K562 (cell line): ENCODE data around the gene EYA3. TPM values are rescaled to one million over a fixed set of nuclear protein-coding genes. Genes with fewer than 3 reads are reported as not detected.
A peak's percentile ranks its signal among the peaks of the same experiment; 100 is the strongest.

Experiments
- CBFB ChIP-seq: sonication (generic); formaldehyde crosslinking; IDR thresholded peaks from 2 replicates; pipeline ENCODE4 v1.4.0; 2020; ENCODE audit warnings: mild to moderate bottlenecking, missing genetic modification reagents
- E2F5 ChIP-seq: sonication (generic); formaldehyde crosslinking; IDR thresholded peaks from 2 replicates; pipeline ENCODE4 v1.8.0; 2022; ENCODE audit warnings: mild to moderate bottlenecking, missing genetic modification reagents
- HNRNPLL ChIP-seq: fragments of 200-400 bp; formaldehyde crosslinking; IDR thresholded peaks from 2 replicates; pipeline ENCODE4 v1.6.1; 2017; ENCODE audit warnings: low read length, low read depth, mild to moderate bottlenecking; ENCODE audit not compliant: poor library complexity, severe bottlenecking
- IRF1 ChIP-seq: sonication (generic); formaldehyde crosslinking; IDR thresholded peaks from 2 replicates; pipeline ENCODE4 v1.8.0; 2022; ENCODE audit warnings: missing genetic modification reagents, mild to moderate bottlenecking, borderline replicate concordance
- NCOA1 ChIP-seq: fragments of 450-650 bp; IDR thresholded peaks from 2 replicates; pipeline ENCODE4 v1.6.1; 2016; ENCODE audit warnings: low read depth
- PHF21A ChIP-seq: fragments of 450-650 bp; IDR thresholded peaks from 2 replicates; pipeline ENCODE4 v1.6.1; 2017; ENCODE audit warnings: low read depth, borderline replicate concordance
- RB1 ChIP-seq: fragments of 450-650 bp; IDR thresholded peaks from 2 replicates; pipeline ENCODE4 v1.6.1; 2017; ENCODE audit warnings: low read depth, mild to moderate bottlenecking
- SNAPC5 ChIP-seq: fragments of 250-450 bp; sonication (Bioruptor Pico); IDR thresholded peaks from 2 replicates; pipeline ENCODE4 v1.8.0; 2021; ENCODE audit warnings: moderate library complexity, mild to moderate bottlenecking, inconsistent platforms
- ZKSCAN1 ChIP-seq: fragments of 150-350 bp; IDR thresholded peaks from 2 replicates; pipeline ENCODE4 v1.6.1; 2016; ENCODE audit warnings: low read depth, low read length
- ZNF146 ChIP-seq: IDR thresholded peaks from one replicate; pipeline ENCODE4 v1.6.1; 2018; ENCODE audit warnings: missing compliant biosample characterization; ENCODE audit not compliant: unreplicated experiment
- ZNF263 ChIP-seq: sonication (generic); formaldehyde crosslinking; IDR thresholded peaks from 2 replicates; pipeline ENCODE4 v1.8.0; 2022; ENCODE audit warnings: mild to moderate bottlenecking, missing genetic modification reagents, borderline replicate concordance
- ZNF395 ChIP-seq: fragments of 200-800 bp; sonication (Bioruptor generic); IDR thresholded peaks from 2 replicates; pipeline ENCODE4 v1.6.1; 2017; ENCODE audit warnings: missing genetic modification characterization, missing compliant biosample characterization
- ZNF398 ChIP-seq: fragments of 250-450 bp; sonication (Bioruptor Pico); IDR thresholded peaks from 2 replicates; pipeline ENCODE4 v1.8.0; 2021; ENCODE audit warnings: moderate library complexity, mild to moderate bottlenecking, inconsistent platforms
- ZNF639 ChIP-seq, 2 experiments: fragments of 200-800 bp in 1 of 2; sonication (Bioruptor generic) in 1 of 2; sonication (generic) in 1 of 2; formaldehyde crosslinking in 1 of 2; IDR thresholded peaks in 1 of 2; conservative IDR thresholded peaks in 1 of 2; 2 replicates each; pipeline versions ENCODE4 v1.5.0 to v1.6.1; 2016 to 2020; ENCODE audit warnings: missing compliant biosample characterization in 1 of 2, missing genetic modification characterization in 1 of 2, missing genetic modification reagents in 1 of 2
- ZNF77 ChIP-seq: fragments of 250-450 bp; sonication (Bioruptor Pico); IDR thresholded peaks from 2 replicates; pipeline ENCODE4 v1.5.0; 2020
- polyA plus RNA-seq, 8 experiments: library from polyadenylated mRNA; depleted of rRNA in 4 of 8; stranded (reverse) in 5 of 8; unstranded in 3 of 8; fragments of >200 nt; fragmentation: Nextera tagmentation in 2 of 8; fragmentation: Illumina TruSeq in 1 of 8; extraction: Ambion mirVana in 2 of 8; extraction: Trizol in 1 of 8; gene quantifications; 2 replicates each; pipeline versions ENCODE4 v1.2.1 to v1.2.3, GENCODE V29; 2011 to 2014; ENCODE audit warnings: inconsistent platforms in 1 of 8, missing spikeins in 1 of 8
- total RNA-seq, 7 experiments: library from RNA; depleted of rRNA in 6 of 7; stranded (reverse); fragments of >200 nt in 6 of 7; fragmentation: Illumina TruSeq in 2 of 7; extraction: Trizol in 2 of 7; gene quantifications; 2 replicates each; pipeline versions ENCODE4 v1.2.1 to v1.2.3, GENCODE V29; 2011 to 2021; ENCODE audit warnings: low replicate concordance in 1 of 7
- TF ChIP-seq, protein P1 (sequence below): fragments of 450-650 bp; IDR thresholded peaks from 2 replicates; pipeline ENCODE4 v1.6.1; 2016; ENCODE audit warnings: antibody characterized with exemption

Gene EYA3
- total and polyA plus RNA-seq, 9 of the 15 experiments (the other 6 are each of a cell fraction or from before 2014, with no cell fraction given) = 21.7 to 64.0 (median 43.6) TPM

DNA sequence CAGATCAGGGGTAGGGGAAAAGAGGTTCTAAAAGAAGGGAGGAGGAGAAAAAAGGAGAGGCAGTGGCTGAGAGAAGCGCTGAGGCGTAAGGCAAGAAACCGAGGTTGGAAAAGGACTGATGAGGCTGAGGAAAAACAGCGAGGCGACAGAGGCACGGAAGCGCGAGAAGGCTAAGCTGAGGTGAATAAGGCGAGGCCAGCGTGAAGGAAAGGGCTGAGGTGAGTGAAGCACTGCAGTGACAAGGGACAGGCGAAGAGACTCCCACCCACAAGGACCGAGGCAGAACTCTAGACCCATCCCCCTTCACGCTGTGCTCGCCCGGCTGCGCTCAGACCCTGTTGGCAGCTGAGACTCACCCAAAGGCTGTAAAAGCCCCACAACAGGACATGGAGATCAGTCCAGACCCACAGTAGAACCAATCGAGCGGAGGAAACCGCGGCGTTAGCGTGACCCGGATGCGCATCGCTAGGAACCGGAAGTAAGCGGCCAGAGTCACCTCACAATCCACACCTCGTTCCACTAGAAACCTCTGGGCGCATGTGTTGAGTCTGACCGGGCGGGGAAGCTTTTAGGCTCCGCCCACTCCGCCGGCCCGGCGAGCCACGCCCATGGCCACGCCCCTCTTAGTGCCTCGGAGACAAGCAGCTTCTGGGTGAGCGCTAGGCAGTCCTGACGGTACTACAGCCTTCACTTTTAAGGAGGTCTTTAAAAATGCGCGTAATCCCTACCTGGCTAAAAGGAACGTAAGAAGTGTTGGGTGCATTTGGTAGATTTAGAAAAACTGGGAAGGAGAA, at the start of gene EYA3 (continued):
- TF ChIP-seq ZNF263 (CRISPR knock-in tag) = no peak
- TF ChIP-seq ZNF639 (CRISPR knock-in tag; conservative IDR thresholded peaks at IDR 0.05 in 1 of 2, IDR thresholded peaks at IDR 0.05 in 1 of 2) = 0 out of 4 replicates have a peak, but pooled peaks of 1 of the 2 experiments have one; percentile 27
- peak; percentile 64 for TF ChIP-seq NCOA1
- no peak for TF ChIP-seq PHF21A
- peak; percentile 90 for TF ChIP-seq CBFB (CRISPR knock-in tag)
- TF ChIP-seq, protein P1, sequence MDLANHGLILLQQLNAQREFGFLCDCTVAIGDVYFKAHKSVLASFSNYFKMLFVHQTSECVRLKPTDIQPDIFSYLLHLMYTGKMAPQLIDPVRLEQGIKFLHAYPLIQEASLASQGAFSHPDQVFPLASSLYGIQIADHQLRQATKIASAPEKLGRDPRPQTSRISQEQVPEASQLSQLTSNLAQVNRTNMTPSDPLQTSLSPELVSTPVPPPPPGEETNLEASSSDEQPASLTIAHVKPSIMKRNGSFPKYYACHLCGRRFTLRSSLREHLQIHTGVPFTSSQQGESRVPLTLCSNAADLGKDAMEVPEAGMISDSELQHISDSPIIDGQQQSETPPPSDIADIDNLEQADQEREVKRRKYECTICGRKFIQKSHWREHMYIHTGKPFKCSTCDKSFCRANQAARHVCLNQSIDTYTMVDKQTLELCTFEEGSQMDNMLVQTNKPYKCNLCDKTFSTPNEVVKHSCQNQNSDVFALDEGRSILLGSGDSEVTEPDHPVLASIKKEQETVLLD = peak; percentile 63; the same call in 1 of the 2 replicates
- no peak for TF ChIP-seq ZNF398
- TF ChIP-seq E2F5 (CRISPR knock-in tag) = 0 out of 2 replicates have a peak, but pooled peaks have one; percentile 50
- TF ChIP-seq SNAPC5 (CRISPR knock-in tag) = no peak
- TF ChIP-seq ZNF395 (CRISPR knock-in tag) = no peak
- no peak for TF ChIP-seq IRF1 (CRISPR knock-in tag)
- peak; percentile 24; the same call in 1 of the 2 replicates for TF ChIP-seq RB1
- TF ChIP-seq ZNF146 = no peak
- peak; percentile 84 for TF ChIP-seq HNRNPLL
- peak; percentile 40; the same call in 1 of the 2 replicates for TF ChIP-seq ZKSCAN1
- no peak for TF ChIP-seq ZNF77 (CRISPR knock-in tag)
